K562 (cell line): ENCODE results near the gene CHD3. TPM values are rescaled to one million over a fixed set of nuclear protein-coding genes. Genes with fewer than 3 reads are reported as not detected.
A peak's percentile ranks its signal among the peaks of the same experiment; 100 is the strongest.

ENCODE experiments used
- ARID1B ChIP-seq: fragments of 450-650 bp; IDR thresholded peaks from 2 replicates; pipeline ENCODE4 v1.6.1; 2016; ENCODE audit warnings: antibody characterized with exemption, mild to moderate bottlenecking, inconsistent platforms
- BHLHE40 ChIP-seq: IDR thresholded peaks from 2 replicates; pipeline ENCODE4 v1.6.1; 2011; ENCODE audit warnings: low read length, improper control_type of control experiment
- ELF1 ChIP-seq: fragments of 200-800 bp; sonication (Bioruptor generic); IDR thresholded peaks from 2 replicates; pipeline ENCODE4 v1.6.1; 2016; ENCODE audit warnings: missing genetic modification characterization, missing compliant biosample characterization
- FOSL1 ChIP-seq: fragments of 200-800 bp; sonication (Bioruptor generic); conservative IDR thresholded peaks from 2 replicates; pipeline ENCODE4 v1.6.1; 2016; ENCODE audit warnings: missing genetic modification characterization, missing compliant biosample characterization
- JUN ChIP-seq, 2 experiments: sonication (generic) in 1 of 2; formaldehyde crosslinking in 1 of 2; IDR thresholded peaks; 2 replicates each; pipeline versions ENCODE4 v1.6.1 to v1.8.0; 2012 to 2022; ENCODE audit warnings: borderline replicate concordance in 2 of 2, mild to moderate bottlenecking in 2 of 2, improper control_type of control experiment in 1 of 2, low read depth in 1 of 2, low read length in 1 of 2, missing genetic modification reagents in 1 of 2
- KDM5B ChIP-seq: fragments of 200-600 bp; sonication (generic); IDR thresholded peaks from 2 replicates; pipeline ENCODE4 v1.6.1; 2012; ENCODE audit warnings: low read depth, mild to moderate bottlenecking, moderate library complexity, low read length, control low read depth, inconsistent platforms; ENCODE audit not compliant: insufficient replicate concordance
- L3MBTL2 ChIP-seq: fragments of 450-650 bp; IDR thresholded peaks from 2 replicates; pipeline ENCODE4 v1.6.1; 2016; ENCODE audit warnings: mild to moderate bottlenecking, moderate library complexity
- MTA1 ChIP-seq: fragments of 450-650 bp; IDR thresholded peaks from 2 replicates; pipeline ENCODE4 v1.6.1; 2017; ENCODE audit warnings: borderline replicate concordance
- NFYB ChIP-seq: IDR thresholded peaks from 2 replicates; pipeline ENCODE4 v1.6.1; 2011; ENCODE audit warnings: mild to moderate bottlenecking, moderate library complexity; ENCODE audit not compliant: insufficient read length; ENCODE audit errors: extremely low read depth
- POLR2A ChIP-seq: fragments of 450-650 bp; conservative IDR thresholded peaks from 2 replicates; pipeline ENCODE4 v1.6.1; 2016
- RB1 ChIP-seq: fragments of 450-650 bp; IDR thresholded peaks from 2 replicates; pipeline ENCODE4 v1.6.1; 2017; ENCODE audit warnings: low read depth, mild to moderate bottlenecking
- SIN3A ChIP-seq, 2 experiments: fragments of 150-350 bp in 1 of 2; IDR thresholded peaks; 2 replicates each; pipeline ENCODE4 v1.6.1; 2011 to 2016; ENCODE audit warnings: borderline replicate concordance in 2 of 2, low read depth in 2 of 2, low read length in 2 of 2, mild to moderate bottlenecking in 2 of 2, moderate library complexity in 2 of 2; ENCODE audit not compliant: control insufficient read depth in 1 of 2
- TAF7 ChIP-seq: fragments of 450-650 bp; IDR thresholded peaks from 2 replicates; pipeline ENCODE4 v1.6.1; 2016; ENCODE audit warnings: missing genetic modification characterization, missing compliant biosample characterization
- ZEB2 ChIP-seq: fragments of 450-650 bp; IDR thresholded peaks from 2 replicates; pipeline ENCODE4 v1.6.1; 2016
- ZNF76 ChIP-seq: fragments of 250-450 bp; sonication (Bioruptor Pico); IDR thresholded peaks from 2 replicates; pipeline ENCODE4 v1.4.0; 2020; ENCODE audit warnings: mild to moderate bottlenecking, moderate library complexity, borderline replicate concordance
- polyA plus RNA-seq, 8 experiments: library from polyadenylated mRNA; depleted of rRNA in 4 of 8; stranded (reverse) in 5 of 8; unstranded in 3 of 8; fragments of >200 nt; fragmentation: Nextera tagmentation in 2 of 8; fragmentation: Illumina TruSeq in 1 of 8; extraction: Ambion mirVana in 2 of 8; extraction: Trizol in 1 of 8; gene quantifications; 2 replicates each; pipeline versions ENCODE4 v1.2.1 to v1.2.3, GENCODE V29; 2011 to 2014; ENCODE audit warnings: inconsistent platforms in 1 of 8, missing spikeins in 1 of 8
- total RNA-seq, 7 experiments: library from RNA; depleted of rRNA in 6 of 7; stranded (reverse); fragments of >200 nt in 6 of 7; fragmentation: Illumina TruSeq in 2 of 7; extraction: Trizol in 2 of 7; gene quantifications; 2 replicates each; pipeline versions ENCODE4 v1.2.1 to v1.2.3, GENCODE V29; 2011 to 2021; ENCODE audit warnings: low replicate concordance in 1 of 7
- TF ChIP-seq, protein P1 (sequence below): sonication (generic); formaldehyde crosslinking; IDR thresholded peaks from 2 replicates; pipeline ENCODE4 v1.9.0; 2022; ENCODE audit warnings: mild to moderate bottlenecking, missing genetic modification reagents
- TF ChIP-seq, protein P2 (sequence below), 2 experiments: IDR thresholded peaks; 2 replicates each; pipeline ENCODE4 v1.6.1; 2012; ENCODE audit warnings: improper control_type of control experiment in 2 of 2, low read depth in 2 of 2, low read length in 2 of 2, borderline replicate concordance in 1 of 2
- TF ChIP-seq, protein P3 (sequence below): sonication (generic); formaldehyde crosslinking; IDR thresholded peaks from 2 replicates; pipeline ENCODE4 v1.8.1; 2022; ENCODE audit warnings: missing genetic modification reagents

Gene CHD3
- total and polyA plus RNA-seq, 9 of the 15 experiments (the other 6 are each of a cell fraction or from before 2014, with no cell fraction given) = 0.39 to 38.2 (median 21.2) TPM

DNA sequence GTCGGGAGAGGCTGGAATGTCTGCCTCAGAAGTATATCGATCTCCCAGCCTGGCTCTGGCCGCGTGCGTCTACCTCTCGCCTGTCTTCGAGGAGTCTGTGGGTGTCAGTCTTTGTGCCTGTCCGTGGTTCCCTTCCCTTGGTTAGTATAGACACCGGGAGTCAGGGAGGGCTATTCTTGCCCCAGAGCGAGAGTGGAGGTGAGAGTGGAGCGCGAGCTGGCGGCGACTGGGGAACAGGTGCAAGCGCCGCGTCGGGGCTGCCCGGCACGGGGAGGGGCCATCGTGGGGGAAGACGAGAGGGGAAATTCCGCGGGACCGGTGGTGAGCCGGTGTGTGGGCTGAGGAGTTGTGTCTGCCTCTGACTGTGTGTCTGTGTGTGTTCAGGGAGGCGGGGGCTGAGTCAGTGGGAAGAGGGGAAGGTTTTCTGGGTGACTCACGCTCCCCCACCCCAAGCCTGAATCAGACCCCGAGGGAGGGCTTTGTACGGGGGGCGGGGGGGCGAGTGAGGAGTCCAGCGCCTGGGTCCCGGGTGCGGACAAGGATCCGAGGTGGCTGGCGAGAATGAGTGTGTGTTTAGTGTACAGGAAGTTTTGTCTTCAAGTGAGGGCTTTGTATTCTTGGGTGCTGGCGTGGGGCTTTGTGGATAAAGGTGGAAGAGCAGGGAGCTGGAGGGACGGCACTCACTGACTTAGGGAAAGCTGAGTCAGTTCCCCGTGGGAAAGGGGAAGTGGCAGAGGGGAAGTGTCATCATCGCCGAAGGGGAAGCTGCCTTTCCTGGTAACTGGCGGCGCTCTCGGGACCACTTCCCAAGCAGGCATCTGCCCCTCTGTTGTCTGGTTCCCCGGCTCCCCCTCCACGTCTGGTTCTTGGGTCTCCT, 46.0 kb upstream of the CHD3 start (continued):
- TF ChIP-seq SIN3A (IDR thresholded peaks at IDR 0.05; ENCODE audit: borderline replicate concordance in 2 of 2, control insufficient read depth in 1 of 2, low read depth in 2 of 2, low read length in 2 of 2) (peak in 1 of 2 experiments; percentile 60; a peak in 1 of 4 replicates), RB1 (0 out of 2 replicates have a peak, but pooled peaks have one; percentile 13), NFYB (no peak), FOSL1 (tag) (peak; percentile 76), L3MBTL2 (0 out of 2 replicates have a peak, but pooled peaks have one; percentile 24), BHLHE40 (peak; percentile 17; the same call in 1 of the 2 replicates), ARID1B (peak; percentile 47), MTA1 (peak; percentile 43; the same call in 1 of the 2 replicates), TAF7 (tag) (0 out of 2 replicates have a peak, but pooled peaks have one; percentile 11), ZNF76 (CRISPR knock-in tag) (no peak), JUN (IDR thresholded peaks at IDR 0.05; ENCODE audit: borderline replicate concordance, low read depth, low read length) (peak; percentile 24; the same call in 1 of the 2 replicates), JUN (CRISPR knock-in tag; IDR thresholded peaks at IDR 0.05; ENCODE audit: borderline replicate concordance) (no peak), KDM5B (peak; percentile 7), POLR2A (peak; percentile 67), ELF1 (peak; percentile 64), ZEB2 (0 out of 2 replicates have a peak, but pooled peaks have one; percentile 8)
- TF ChIP-seq, protein P1, sequence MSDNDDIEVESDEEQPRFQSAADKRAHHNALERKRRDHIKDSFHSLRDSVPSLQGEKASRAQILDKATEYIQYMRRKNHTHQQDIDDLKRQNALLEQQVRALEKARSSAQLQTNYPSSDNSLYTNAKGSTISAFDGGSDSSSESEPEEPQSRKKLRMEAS (CRISPR knock-in tag) = peak; percentile 11
- TF ChIP-seq, protein P2, sequence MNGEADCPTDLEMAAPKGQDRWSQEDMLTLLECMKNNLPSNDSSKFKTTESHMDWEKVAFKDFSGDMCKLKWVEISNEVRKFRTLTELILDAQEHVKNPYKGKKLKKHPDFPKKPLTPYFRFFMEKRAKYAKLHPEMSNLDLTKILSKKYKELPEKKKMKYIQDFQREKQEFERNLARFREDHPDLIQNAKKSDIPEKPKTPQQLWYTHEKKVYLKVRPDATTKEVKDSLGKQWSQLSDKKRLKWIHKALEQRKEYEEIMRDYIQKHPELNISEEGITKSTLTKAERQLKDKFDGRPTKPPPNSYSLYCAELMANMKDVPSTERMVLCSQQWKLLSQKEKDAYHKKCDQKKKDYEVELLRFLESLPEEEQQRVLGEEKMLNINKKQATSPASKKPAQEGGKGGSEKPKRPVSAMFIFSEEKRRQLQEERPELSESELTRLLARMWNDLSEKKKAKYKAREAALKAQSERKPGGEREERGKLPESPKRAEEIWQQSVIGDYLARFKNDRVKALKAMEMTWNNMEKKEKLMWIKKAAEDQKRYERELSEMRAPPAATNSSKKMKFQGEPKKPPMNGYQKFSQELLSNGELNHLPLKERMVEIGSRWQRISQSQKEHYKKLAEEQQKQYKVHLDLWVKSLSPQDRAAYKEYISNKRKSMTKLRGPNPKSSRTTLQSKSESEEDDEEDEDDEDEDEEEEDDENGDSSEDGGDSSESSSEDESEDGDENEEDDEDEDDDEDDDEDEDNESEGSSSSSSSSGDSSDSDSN (IDR thresholded peaks at IDR 0.05; ENCODE audit: borderline replicate concordance in 1 of 2, low read depth in 2 of 2, low read length in 2 of 2) = peak in 1 of 2 experiments; percentile 50; a peak in 1 of 4 replicates
- TF ChIP-seq, protein P3, sequence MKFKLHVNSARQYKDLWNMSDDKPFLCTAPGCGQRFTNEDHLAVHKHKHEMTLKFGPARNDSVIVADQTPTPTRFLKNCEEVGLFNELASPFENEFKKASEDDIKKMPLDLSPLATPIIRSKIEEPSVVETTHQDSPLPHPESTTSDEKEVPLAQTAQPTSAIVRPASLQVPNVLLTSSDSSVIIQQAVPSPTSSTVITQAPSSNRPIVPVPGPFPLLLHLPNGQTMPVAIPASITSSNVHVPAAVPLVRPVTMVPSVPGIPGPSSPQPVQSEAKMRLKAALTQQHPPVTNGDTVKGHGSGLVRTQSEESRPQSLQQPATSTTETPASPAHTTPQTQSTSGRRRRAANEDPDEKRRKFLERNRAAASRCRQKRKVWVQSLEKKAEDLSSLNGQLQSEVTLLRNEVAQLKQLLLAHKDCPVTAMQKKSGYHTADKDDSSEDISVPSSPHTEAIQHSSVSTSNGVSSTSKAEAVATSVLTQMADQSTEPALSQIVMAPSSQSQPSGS (CRISPR knock-in tag) = no peak
